Gastrocnemius medialis (tissue), 4 donors: ENCODE results near the gene SLC8A3. TPM values are rescaled to one million over a fixed set of nuclear protein-coding genes. Genes with fewer than 3 reads are reported as not detected.
A peak's percentile ranks its signal among the peaks of the same experiment; 100 is the strongest.
"Not testable (repeated sequence)": the region's sequence is repeated elsewhere in the genome, so short reads cannot be mapped to it uniquely, and the experiment has no call there.

Experiments
- ATAC-seq, 2 donors: fragments of 150-250 bp; one replicate each; pipeline ENCODE4 v1.9.1; 2016
- DNase-seq, 2 donors: peaks; one replicate each; pipeline ENCODE4 v3.0.0-alpha.2; 2019
- H3K27ac ChIP-seq, 4 donors: fragments of 200-600 bp; sonication (generic); 1 replicate in 1 of 4; 2 replicates in 3 of 4; pipeline ENCODE4 v1.5.1; 2016 to 2018; ENCODE audit warnings: mild to moderate bottlenecking in 2 of 4, moderate library complexity in 1 of 4
- H3K27me3 ChIP-seq, 3 donors: fragments of 200-600 bp; sonication (generic) in 2 of 3; 1 replicate in 1 of 3; 2 replicates in 2 of 3; pipeline versions ENCODE4 v1.5.1 to v1.6.0; 2016 to 2019; ENCODE audit warnings: mild to moderate bottlenecking in 1 of 3, moderate library complexity in 1 of 3
- H3K36me3 ChIP-seq, 2 donors: fragments of 200-600 bp; sonication (generic) in 1 of 2; one replicate each; pipeline ENCODE4 v1.5.1; 2017 to 2018
- H3K4me1 ChIP-seq, 2 donors: fragments of 200-600 bp; sonication (generic) in 1 of 2; one replicate each; pipeline ENCODE4 v1.5.1; 2016 to 2017; ENCODE audit warnings: mild to moderate bottlenecking in 2 of 2
- H3K4me3 ChIP-seq, 4 donors: fragments of 200-600 bp; sonication (generic) in 3 of 4; 1 replicate in 1 of 4; 2 replicates in 3 of 4; pipeline ENCODE4 v1.5.1; 2016 to 2019; ENCODE audit warnings: mild to moderate bottlenecking in 2 of 4
- H3K9me3 ChIP-seq, 3 donors: fragments of 200-600 bp; sonication (generic) in 2 of 3; 1 replicate in 1 of 3; 2 replicates in 2 of 3; pipeline ENCODE4 v1.5.1; 2016 to 2019
- CTCF ChIP-seq, 5 experiments: fragments of 450-650 bp in 3 of 5; fragments of 200-600 bp in 2 of 5; sonication (generic) in 2 of 5; IDR thresholded peaks in 4 of 5; conservative IDR thresholded peaks in 1 of 5; 1 replicate in 4 of 5; 2 replicates in 1 of 5; pipeline ENCODE4 v1.5.1; 2016 to 2019; ENCODE audit warnings: antibody characterized with exemption in 5 of 5, mild to moderate bottlenecking in 3 of 5, moderate library complexity in 3 of 5
- POLR2A ChIP-seq, 2 donors: fragments of 450-650 bp; IDR thresholded peaks; one replicate each; pipeline ENCODE4 v1.6.1; 2017; ENCODE audit warnings: antibody characterized with exemption in 2 of 2, mild to moderate bottlenecking in 2 of 2, moderate library complexity in 2 of 2
- in situ Hi-C, 4 donors: fragments of 200-750 bp; cut with MboI; loops; one replicate each; pipeline versions ENCODE4 v1.15.0 to v1.8.0; 2017; ENCODE audit warnings: low sequenced_read_pairs in 4 of 4
- intact Hi-C: fragments of 100-400 bp; cut with DNase I; formaldehyde crosslinking; loops from one replicate; pipeline ENCODE4 v1.15.1; 2023; ENCODE audit warnings: low total_unique reads
- total RNA-seq, 4 donors: library from RNA; depleted of rRNA; stranded (reverse); fragments of >200 nt; gene quantifications; one replicate each; pipeline versions ENCODE4 v1.1.0 to v1.2.3, GENCODE V29; 2016

Gene SLC8A3
- 10 to 100 TPM in 3 of 4 donors, 1 to 10 TPM in 1; 8.5 to 14.1 (median 12.6) TPM for total RNA-seq

- H3K36me3 ChIP-seq, result no peaks in the 10 kb centered on the region
- in situ Hi-C loops (no loop called here), intact Hi-C loops (loop anchor here (1.0 to 10.0 kb wide), 5 partner anchors 40 to 554 kb away; partner anchors contain the start of gene SRSF5)
- ATAC-seq, result peak; percentile 79 to 83
- H3K4me3 ChIP-seq, result peak within 1 kb of the TSS; percentile 61 to 84 (median 74)
- peak within 1 kb of the TSS; percentile 92 to 95 (median 94) for H3K27ac ChIP-seq
- no peaks in the 10 kb centered on the region for H3K9me3 ChIP-seq
- peaks cover 28 to 42% of the 10 kb centered on the region in 2 donors for H3K4me1 ChIP-seq
- no peaks in the 10 kb centered on the region for H3K27me3 ChIP-seq
- no peak for TF ChIP-seq CTCF (IDR thresholded peaks at IDR 0.05 in 4 of 5, conservative IDR thresholded peaks at IDR 0.05 in 1 of 5)
- peak; percentile 87 to 95 for TF ChIP-seq POLR2A (IDR thresholded peaks at IDR 0.05)
- DNase-seq, result peak; percentile 81 to 83
Measured at GRCh38 chr14:70188659-70189455, at the start of gene SLC8A3. SLC8A3 (minus strand) TSS chr14:70188951; CDS start chr14:70168422, 20,529 bp downstream.

GRCh38 chr14:70237710-70238109 lies 49.0 kb upstream of the SLC8A3 start:
- Histone ChIP-seq H3K9me3 (no peaks in the 10 kb centered on the region), H3K27ac (no peak overlapping the region), H3K36me3 (no peaks in the 10 kb centered on the region), H3K4me1 (no peaks in the 10 kb centered on the region), H3K4me3 (no peak overlapping the region), H3K27me3 (no peaks in the 10 kb centered on the region)
- in situ Hi-C loops (no loop called here), intact Hi-C loops (no loop called here)
- DNase-seq (no peak), ATAC-seq (no peak)
- no peak for TF ChIP-seq CTCF (IDR thresholded peaks at IDR 0.05 in 4 of 5, conservative IDR thresholded peaks at IDR 0.05 in 1 of 5)
- TF ChIP-seq POLR2A (IDR thresholded peaks at IDR 0.05), result no peak

- intact Hi-C loops, result no loop called here
- H3K36me3 ChIP-seq, result no peaks in the 10 kb centered on the region
- H3K9me3 ChIP-seq, result no peaks in the 10 kb centered on the region
- DNase-seq (no peak), ATAC-seq (no peak)
- H3K27me3 ChIP-seq, result no peaks in the 10 kb centered on the region
- in situ Hi-C loops, result no loop called here
- H3K27ac ChIP-seq, result no peak overlapping the region
- H3K4me3 ChIP-seq, result no peak overlapping the region
- H3K4me1 ChIP-seq, result no peaks in the 10 kb centered on the region
- TF ChIP-seq CTCF (IDR thresholded peaks at IDR 0.05 in 4 of 5, conservative IDR thresholded peaks at IDR 0.05 in 1 of 5), result no peak
- no peak for TF ChIP-seq POLR2A (IDR thresholded peaks at IDR 0.05)
Measured at GRCh38 chr14:70234066-70234950, 45.6 kb upstream of the SLC8A3 start.

GRCh38 chr14:70231756-70232544 lies 43.2 kb upstream of the SLC8A3 start:
- H3K4me1 ChIP-seq, in situ Hi-C loops, DNase-seq, H3K4me3 ChIP-seq, H3K36me3 ChIP-seq, intact Hi-C loops, H3K27ac ChIP-seq, ATAC-seq, H3K9me3 ChIP-seq, H3K27me3 ChIP-seq: not testable (repeated sequence)

GRCh38 chr14:70229877-70230640 lies 41.3 kb upstream of the SLC8A3 start:
- H3K36me3 ChIP-seq, H3K27me3 ChIP-seq, DNase-seq, intact Hi-C loops, H3K4me1 ChIP-seq, ATAC-seq, in situ Hi-C loops, H3K4me3 ChIP-seq, H3K9me3 ChIP-seq, H3K27ac ChIP-seq: not testable (repeated sequence)
